ENCODE measurements around the gene FGF5.
"Not testable (repeated sequence)": the region's sequence is repeated elsewhere in the genome, so short reads cannot be mapped to it uniquely, and the experiment has no call there.

The FGF5 gene

DNA sequence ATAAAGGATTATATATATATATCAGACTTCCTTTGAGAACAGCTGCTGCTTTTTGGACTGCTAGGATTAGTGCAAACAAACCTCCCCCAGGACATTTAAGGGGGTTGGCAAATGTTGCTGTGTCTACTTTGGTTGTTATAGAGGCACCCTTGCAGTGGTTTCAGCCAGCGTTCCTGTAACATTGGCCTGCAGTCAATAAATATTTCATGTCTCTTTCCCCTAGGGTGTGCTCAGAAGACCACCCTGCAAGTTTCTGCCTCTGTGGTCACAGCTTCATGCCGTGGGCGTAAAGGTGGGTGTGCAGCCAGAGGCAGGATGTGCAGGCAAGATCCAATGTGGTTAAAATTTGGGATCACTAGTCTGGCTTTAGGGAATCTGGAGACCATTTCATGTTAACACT, 28.9 kb downstream of the FGF5 start:
- DNase-seq (ENCODE audit: low read depth in 2 of 2), result no peak

DNA sequence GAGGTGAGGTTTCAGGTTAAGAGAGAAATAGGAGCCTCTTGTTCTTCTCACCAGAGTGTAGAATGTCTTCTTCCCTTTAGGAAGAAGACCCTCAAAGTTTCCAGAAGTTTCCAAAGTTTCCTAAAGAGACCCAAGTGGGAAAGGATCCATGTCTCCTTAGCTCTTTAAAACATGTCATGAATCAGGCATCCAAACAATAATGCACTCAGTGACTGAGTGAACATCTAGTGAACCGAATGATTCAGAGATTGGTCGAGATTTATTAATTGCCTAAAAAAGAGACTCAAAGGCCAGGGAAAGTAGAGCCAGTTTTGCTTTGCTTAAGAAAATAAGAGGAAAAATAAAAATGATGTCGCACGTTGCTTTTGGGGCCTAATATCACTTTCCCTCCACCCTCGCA, 29.4 kb downstream of the FGF5 start:
- no peak for DNase-seq (ENCODE audit: low read depth in 2 of 2)

DNA sequence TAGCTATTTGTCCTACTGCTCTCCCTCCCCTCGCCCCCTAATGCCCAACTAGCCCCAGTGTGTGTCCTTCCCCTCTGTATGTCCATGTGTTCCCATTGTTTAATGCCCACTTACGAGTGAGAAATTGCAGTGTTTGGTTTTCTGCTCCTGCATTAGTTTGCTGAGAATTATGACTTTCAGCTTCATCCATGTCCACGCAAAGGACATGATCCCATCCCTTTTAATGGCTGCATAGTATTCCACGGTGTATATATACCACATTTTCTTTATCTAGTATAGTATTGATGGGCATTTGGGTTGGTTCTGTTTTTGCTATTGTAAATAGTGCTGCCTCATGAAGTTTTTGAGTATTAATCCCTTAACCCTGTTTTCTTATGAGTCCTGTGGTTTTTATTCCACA, 35.4 kb downstream of the FGF5 start:
- no peak for DNase-seq (ENCODE audit: low read depth in 2 of 2)

DNA sequence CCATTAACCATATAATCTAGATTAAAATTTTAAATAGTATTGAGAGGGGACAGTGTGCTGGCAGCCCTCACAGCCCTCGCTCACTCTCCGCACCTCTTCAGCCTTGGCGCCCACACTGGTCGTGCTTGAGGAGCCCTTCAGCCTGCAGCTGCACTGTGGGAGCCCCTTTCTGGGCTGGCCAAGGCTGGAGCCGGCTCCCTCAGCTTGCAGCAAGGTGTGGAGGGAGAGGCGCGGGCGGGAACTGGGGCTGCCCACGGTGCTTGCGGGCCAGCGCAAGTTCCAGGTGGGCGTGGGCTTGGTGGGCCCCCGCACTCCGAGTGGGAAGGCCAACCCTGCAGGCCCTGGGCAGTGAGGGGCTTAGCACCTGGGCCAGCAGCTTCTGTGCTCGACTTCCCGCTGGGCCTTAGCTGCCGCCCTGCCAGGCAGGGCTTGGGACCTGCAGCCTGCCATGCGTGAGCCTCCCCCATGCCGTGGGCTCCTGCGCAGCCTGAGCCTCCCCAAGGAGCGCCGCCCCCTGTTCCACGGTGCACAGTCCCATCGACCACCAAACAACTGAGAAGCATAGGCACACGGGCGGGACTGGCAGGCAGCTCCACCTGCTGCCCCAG, 36.3 kb downstream of the FGF5 start:
- DNase-seq (ENCODE audit: low read depth in 2 of 2), result no peak

DNA sequence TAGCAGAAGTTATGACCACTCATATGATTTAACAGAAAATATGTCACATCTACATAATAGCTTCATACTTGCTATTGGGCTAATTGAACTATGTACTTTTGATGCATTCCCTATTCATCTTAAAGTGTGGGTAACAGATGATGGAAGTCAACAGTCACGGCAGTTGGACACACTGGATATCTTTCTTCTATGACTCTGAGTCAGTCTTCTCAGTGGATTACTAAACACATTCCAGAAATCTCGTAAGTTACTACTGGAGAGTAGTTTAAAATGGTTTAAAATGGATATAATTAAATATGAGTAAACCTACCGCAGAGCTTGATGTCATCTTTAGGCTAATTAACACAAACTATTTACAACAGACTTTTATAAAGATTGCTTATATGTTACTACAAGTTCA, 39.0 kb downstream of the FGF5 start:
- no peak for DNase-seq (ENCODE audit: low read depth in 2 of 2)

DNA sequence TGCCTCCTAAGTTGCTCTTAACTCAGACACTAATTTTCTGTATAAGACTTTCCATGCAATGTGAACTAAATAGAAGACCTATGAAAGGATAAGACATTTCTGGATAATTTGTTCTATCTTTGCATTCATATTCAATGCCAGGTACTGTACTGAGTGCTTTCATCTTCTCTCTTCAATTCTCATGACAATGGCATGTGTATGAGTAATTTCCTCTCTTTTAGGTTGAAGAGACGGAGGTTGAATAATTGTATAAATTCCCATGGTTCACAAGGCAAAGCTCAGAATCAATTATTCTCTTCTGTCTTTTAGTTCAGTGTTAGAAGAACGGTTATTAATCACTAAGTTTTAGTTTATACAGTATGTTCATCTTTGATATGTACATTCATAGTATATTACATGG, 39.8 kb downstream of the FGF5 start:
- no peak for DNase-seq (ENCODE audit: low read depth in 2 of 2)

DNA sequence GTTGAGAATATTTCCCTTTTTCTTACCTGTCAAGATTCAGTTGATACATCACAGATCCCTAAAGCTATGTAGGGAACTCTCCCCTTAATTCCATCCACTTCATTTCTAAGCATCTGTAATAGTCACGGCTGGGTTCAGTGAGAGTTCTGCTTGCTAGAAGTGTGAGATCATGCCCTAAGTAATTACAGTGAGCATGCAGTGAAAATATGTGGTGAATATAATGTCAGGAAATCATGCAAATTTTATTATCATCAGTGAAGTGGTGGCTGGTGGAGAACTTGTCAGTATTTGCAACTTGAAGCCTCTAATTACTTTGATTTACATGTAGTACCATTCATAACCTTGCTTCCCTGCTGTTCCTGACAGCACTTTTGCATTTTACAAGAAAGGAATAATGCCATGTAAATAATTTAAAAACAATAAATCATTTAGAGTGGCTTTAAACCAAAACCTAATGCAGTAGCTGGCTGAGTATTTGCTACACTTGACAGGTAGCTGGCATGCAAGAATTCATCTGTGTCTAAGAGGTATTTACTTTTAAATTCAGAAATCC, 40.8 kb downstream of the FGF5 start:
- DNase-seq (ENCODE audit: low read depth in 2 of 2), result no peak

DNA sequence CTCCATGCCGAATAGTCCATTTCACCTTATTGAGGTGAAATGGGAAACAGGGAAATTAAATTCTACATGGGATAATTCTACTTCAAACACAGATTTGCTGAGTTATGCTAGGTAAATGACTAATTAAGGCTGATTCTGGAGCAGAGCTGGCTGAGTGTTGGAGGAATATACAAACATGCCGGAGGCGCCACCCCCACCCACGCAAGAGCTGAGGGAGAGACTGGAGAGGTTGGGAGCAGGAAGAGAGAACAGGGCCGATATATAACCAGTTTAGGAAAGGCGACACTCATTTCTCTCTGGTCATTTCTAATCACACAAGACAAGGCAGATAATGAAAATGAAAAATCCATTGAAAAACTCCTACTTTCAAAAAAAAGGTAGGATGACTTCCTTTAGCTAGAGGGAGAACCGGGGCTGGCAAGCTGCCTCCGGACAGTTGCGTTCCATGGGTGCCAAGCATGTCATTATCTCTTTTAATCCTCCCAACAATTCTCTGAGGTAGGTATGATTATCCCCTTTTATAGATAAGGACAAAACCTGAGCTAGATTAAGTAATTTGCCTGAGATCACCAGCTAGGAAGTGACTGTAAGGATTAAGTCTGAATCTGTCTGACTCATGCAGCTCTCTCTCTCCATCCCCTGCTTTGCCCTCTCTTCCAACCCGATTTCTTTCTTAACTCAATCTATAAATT, 41.5 kb downstream of the FGF5 start:
- DNase-seq (ENCODE audit: low read depth in 2 of 2), result no peak

DNA sequence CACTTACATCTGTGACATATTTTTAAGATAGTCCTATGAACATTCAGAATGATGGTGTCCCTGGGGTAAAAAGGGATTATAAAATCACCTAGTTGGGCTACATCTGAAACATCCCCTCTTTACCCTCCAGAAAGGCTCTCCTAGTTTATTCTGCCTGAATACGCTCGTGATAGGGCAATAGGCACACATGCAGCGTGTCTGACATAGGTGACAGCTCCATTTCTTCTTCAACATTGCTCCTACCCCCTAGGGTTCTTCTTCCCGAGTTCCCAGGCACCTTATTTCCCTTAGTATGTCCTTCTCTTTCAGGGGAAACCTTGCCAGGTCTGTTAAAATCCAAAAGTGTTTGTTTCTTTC, 42.0 kb downstream of the FGF5 start:
- no peak for DNase-seq (ENCODE audit: low read depth in 2 of 2)

DNA sequence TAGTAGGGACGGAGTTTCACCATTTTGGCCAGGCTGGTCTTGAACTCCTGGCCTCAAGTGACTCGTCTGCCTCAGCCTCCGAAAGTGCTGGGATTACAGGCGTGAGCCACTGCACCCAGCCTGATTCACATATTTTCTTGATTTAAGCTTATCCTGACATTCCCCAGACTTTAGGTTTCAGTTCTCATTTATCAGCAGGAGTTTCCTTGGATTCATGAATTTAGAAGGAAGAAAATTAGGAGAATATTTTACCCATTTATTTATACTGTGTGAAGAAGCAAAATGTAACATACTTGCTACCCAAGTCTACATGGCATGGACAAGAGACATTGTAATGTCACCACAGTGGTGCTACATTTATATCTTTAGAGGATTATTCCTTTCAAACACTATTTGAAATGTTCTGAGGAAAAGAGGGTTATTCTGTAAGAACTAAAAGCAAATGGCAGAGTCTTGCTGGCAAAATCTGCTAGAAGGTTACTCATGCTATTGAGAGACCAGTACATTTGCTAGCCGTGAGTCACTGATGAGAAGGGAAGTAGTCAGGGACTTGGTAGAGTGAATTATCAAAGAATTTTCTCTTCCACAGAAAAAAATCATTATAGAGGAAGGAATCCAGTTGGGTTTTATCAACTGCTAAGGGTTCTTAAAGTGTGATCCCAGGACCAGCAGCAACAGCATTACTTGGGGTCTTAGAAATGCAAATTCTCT, 43.0 kb downstream of the FGF5 start:
- no peak for DNase-seq (ENCODE audit: low read depth in 2 of 2)

DNA sequence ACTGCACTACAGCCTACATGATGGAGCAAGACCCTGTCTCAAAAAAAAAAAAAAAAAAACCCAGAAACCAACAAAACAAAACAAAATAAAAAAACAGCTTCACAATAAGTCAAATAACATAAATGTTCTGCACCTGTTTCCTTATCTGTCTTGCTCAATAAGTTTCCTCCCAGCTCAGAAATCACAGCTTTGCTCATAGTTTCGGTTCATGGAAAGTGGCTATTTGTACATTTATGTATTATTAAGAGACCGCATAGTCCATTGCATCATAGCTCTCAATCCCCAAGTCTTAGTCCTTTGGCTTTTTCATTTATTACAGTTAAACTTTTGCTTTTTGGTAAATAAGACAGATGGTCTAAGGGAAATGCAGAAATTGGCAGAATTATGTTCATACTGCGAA, 44.7 kb downstream of the FGF5 start:
- DNase-seq (ENCODE audit: low read depth in 2 of 2), result no peak

DNA sequence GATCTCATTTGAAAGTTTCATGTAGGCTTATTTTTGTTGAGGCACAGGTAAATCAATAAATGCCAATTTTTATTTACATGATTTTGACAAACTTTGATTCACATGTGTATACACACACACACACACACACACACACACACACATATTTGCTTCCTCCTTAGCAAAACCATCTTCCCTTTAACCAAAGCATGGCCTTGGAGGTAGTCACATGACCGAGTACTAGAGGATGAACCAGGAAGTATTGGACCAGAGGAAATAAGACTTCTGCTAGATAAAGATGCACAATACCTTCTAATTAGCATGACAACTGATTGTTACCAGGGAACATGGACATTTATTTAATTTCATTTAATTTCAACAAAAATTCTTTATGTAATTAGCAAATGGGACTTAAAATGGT, 45.7 kb downstream of the FGF5 start:
- no peak for DNase-seq (ENCODE audit: low read depth in 2 of 2)

DNA sequence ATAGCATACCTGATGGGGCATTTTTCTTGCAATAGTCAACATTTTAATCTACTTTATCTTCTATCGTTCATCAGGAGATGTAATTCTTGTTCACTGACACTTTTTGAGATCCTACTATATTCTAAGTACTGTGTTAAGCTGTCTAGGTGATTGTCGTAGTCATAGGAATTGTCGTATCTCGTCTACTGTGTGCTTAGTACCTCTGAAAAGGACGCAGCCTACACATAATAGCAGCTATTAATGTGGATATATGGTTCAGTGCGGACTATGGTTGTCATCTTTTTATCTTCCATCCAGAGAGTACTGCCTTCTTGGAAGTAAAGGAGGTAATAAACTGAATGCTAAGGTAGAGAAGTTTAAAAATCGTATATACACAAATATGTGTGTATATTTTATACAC, 47.2 kb downstream of the FGF5 start:
- no peak for DNase-seq (ENCODE audit: low read depth in 2 of 2)

DNA sequence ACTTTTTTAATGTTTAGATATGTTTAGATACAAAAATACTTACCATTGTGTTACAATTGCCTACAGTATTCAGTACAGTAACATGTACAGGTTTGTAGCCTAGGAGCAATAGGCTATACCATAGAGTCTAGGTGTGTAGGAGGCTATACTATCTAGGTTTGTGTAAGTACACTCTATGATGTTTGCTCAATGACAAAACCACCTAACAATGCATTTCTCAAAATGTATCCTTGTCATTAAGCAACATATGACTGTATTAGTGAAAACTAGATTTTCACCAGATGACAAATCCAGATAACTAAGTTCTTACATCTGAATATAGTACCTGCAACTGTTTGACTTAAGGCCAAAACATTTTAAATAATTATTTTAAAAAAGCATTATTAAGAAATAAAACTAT, 49.4 kb downstream of the FGF5 start:
- DNase-seq (ENCODE audit: low read depth in 2 of 2), result not testable (repeated sequence)

DNA sequence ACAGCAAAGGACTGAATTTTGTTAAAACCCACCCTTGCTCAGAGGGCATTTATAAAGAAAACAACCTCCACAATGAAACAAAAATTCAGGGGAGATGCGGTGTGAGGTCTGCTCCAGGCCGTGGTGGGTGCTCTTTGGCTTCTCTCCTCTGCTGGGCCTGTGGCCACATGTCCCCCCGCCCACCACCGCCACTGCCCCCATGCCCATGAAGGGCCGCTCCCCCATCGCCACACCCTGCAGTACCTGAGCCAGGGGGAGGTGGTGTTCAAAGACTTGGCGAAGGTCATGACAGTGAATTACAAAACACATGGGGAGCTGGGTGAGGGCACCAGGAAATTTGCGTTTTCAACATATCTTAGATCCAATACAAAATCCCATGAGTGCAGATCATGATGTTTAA, 54.9 kb downstream of the FGF5 start:
- DNase-seq (ENCODE audit: low read depth in 2 of 2), result no peak

DNA sequence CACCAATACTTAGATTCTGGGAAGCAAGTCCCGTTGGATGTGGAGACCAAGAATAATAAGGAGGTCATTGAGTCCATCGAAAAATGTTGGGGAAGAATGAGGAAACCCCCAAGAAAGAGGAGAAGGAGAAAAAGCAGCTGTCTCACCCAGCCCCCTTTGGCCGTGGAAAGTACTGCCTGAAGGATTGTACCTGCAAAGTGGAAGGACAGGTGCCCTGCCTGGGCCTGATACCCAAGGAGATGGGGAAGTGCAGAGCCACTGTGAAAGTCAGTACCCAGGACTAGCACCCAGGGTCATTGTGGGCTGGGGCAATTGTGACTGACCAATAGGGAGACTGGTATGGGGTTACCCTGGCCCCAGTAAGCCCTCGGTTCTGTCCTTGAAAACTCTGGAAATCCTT, 55.3 kb downstream of the FGF5 start:
- DNase-seq (ENCODE audit: low read depth in 2 of 2), result no peak

DNA sequence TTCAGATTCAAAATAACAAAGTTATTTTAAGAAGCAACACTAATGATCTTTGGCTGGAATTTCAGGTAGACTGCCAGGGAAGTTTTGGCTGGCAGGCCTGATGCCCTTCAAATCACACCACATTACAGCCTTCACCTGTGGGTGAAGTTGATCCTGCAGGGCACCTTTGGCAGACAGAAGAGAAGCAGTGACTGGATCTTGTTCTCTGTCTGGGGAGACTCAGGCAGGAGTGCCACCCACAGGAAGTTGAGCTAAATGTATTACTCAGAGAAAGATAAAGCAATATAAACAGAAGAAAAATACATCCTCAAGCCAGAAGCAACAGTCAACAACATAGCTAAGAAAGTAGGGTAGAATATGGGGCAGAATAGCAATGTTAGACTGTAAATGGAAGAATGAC, 56.3 kb downstream of the FGF5 start:
- DNase-seq (ENCODE audit: low read depth in 2 of 2), result no peak

DNA sequence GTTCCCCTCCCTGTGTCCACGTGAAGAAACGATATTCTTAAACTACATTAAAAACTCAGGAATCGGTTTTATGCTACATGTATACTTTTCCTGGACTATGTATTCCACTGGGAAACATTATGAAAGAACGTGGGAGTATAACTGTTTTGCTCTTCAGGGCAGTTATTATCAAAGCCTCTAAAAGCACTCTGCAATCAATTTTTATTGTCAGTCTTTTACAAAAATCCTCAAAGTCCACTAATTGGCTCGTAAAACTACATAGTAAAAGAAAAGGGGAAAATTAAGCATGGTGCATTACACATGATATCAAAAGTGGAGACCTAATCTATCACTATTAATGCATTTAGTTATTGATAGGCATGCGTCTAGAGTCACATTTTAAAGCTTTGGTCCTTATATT, 57.7 kb downstream of the FGF5 start:
- no peak for DNase-seq (ENCODE audit: low read depth in 2 of 2)

DNA sequence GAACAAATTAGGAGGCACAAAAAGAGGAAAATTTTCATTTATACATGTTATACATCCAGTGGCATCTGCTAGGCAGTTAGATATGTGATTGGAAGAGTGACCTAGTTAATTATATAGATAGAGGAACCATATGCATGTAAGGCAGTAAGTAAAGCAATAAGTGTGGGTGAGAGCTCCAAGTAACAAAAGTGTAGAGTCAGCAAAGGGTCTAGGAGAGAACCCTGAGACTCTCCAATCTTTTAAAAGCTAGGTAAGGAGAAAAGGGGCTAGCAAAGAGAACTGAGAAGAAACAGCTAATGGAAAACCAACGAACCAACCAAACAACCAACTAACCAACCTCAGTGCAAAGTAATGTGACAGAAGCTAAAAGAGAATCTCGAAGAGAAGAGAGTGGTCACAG, 65.2 kb downstream of the FGF5 start:
- no peak for DNase-seq (ENCODE audit: low read depth in 2 of 2)

DNA sequence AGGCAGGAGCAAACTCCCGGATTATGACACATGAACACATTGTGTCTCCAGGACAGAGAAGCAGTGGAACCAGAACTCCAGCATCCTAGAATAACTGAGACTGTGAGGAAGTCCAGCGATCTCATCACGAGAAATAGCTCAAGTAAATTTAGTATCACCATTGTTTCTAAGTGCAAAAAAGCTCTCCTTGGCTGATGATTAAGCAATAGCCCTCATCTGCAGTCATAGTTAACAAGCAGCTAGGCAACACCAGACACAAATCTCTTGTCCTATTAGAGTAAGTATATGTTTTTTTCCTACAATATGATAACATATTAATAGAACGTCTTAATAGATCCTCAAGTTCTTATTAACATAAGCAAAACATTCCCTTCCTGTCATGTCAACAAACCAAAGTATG, 66.7 kb downstream of the FGF5 start:
- DNase-seq (ENCODE audit: low read depth in 2 of 2), result no peak

DNA sequence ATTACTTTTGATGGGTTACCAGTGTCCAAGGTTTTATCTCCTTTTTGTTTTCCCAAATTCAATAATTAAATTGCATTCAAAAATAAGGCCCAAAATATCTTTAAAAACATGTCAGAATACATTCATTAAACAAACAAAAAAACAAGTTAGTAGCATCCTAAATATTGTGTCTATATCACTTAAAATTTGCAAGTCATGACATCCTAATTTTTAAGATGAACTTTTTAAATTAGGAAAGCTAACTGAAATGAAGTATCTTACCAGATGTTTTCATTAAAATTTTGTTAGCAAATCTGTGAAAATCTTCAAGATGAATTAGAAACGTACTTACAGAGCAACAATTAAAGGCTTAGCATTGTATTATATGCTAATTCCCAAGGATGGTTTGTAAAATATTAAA, 68.1 kb downstream of the FGF5 start:
- no peak for DNase-seq (ENCODE audit: low read depth in 2 of 2)

DNA sequence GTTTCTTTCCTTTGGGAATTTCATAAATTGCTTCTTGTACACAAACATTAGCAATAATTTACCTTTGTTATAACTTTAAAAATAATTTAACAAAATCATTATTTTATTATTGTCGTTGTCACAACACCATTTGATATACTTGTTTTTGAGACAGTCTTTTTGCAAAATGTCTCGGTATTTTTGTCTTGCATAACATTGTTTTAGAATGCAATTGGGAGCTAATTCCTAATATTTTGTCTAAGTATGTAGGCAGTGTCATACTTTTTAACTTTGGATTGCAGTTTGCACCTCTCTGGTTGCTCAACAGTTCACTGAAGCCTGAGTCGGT, 68.7 kb downstream of the FGF5 start:
- DNase-seq (ENCODE audit: low read depth in 2 of 2), result no peak

All from activated CD8-positive, alpha-beta memory T cell treated with anti-CD3 and anti-CD28 coated beads for 4 hours (primary cell).